Mesendoderm (in vitro differentiated cells): ENCODE data around the gene MARCHF4.
A peak's percentile ranks its signal among the peaks of the same experiment; 100 is the strongest.

Source experiments
- DNase-seq: peaks from one replicate; pipeline ENCODE4 v3.0.0; 2013
- H2AK5ac ChIP-seq: 2 replicates; pipeline ENCODE4 v1.6.1; 2013; ENCODE audit warnings: low read length, inconsistent platforms
- H2BK120ac ChIP-seq: 2 replicates; pipeline ENCODE4 v1.6.1; 2013; ENCODE audit warnings: low read depth, mild to moderate bottlenecking, low read length, moderate library complexity, mixed read lengths
- H2BK15ac ChIP-seq: replicated peaks from 2 replicates; pipeline ENCODE4 v1.6.1; 2013; ENCODE audit warnings: low read depth, mild to moderate bottlenecking, moderate library complexity
- H2BK5ac ChIP-seq: 2 replicates; pipeline ENCODE4 v1.6.1; 2013; ENCODE audit warnings: low read length, inconsistent platforms
- H3K18ac ChIP-seq: 2 replicates; pipeline ENCODE4 v1.6.1; 2013; ENCODE audit warnings: mild to moderate bottlenecking, low read length, mixed read lengths
- H3K23ac ChIP-seq: one replicate; pipeline ENCODE4 v1.6.1; 2013; ENCODE audit warnings: low read length
- H3K27ac ChIP-seq: 2 replicates; pipeline ENCODE4 v1.5.1; 2013; ENCODE audit warnings: low read depth, mild to moderate bottlenecking, inconsistent platforms, low read length, moderate library complexity
- H3K27me3 ChIP-seq: 2 replicates; pipeline ENCODE4 v1.6.1; 2013; ENCODE audit warnings: low read length, control low read depth, mild to moderate bottlenecking, inconsistent platforms; ENCODE audit not compliant: insufficient read depth, poor library complexity
- H3K36me3 ChIP-seq: 2 replicates; pipeline ENCODE4 v1.6.1; 2013; ENCODE audit warnings: low read length, inconsistent platforms; ENCODE audit not compliant: control insufficient read depth, insufficient read depth
- H3K4ac ChIP-seq: one replicate; pipeline ENCODE4 v1.6.1; 2013; ENCODE audit warnings: low read depth, mild to moderate bottlenecking, low read length, moderate library complexity
- H3K4me1 ChIP-seq: 2 replicates; pipeline ENCODE4 v1.6.1; 2013; ENCODE audit warnings: low read depth, low read length, inconsistent platforms; ENCODE audit not compliant: control insufficient read depth
- H3K4me2 ChIP-seq: 2 replicates; pipeline ENCODE4 v1.6.1; 2013; ENCODE audit warnings: low read length
- H3K4me3 ChIP-seq: 2 replicates; pipeline ENCODE4 v1.5.1; 2013; ENCODE audit warnings: mild to moderate bottlenecking, low read length
- H3K56ac ChIP-seq: one replicate; pipeline ENCODE4 v1.6.1; 2013; ENCODE audit warnings: low read length
- H3K79me1 ChIP-seq: 2 replicates; pipeline ENCODE4 v1.6.1; 2013; ENCODE audit warnings: low read length, inconsistent platforms
- H3K79me2 ChIP-seq: 2 replicates; pipeline ENCODE4 v1.6.1; 2013; ENCODE audit warnings: mild to moderate bottlenecking, low read length; ENCODE audit not compliant: control insufficient read depth, insufficient read depth
- H3K9ac ChIP-seq: 2 replicates; pipeline ENCODE4 v1.6.1; 2013; ENCODE audit warnings: low read length, inconsistent platforms
- H4K5ac ChIP-seq: one replicate; pipeline ENCODE4 v1.6.1; 2013; ENCODE audit warnings: low read length
- H4K8ac ChIP-seq: one replicate; pipeline ENCODE4 v1.6.1; 2013; ENCODE audit warnings: low read depth, mild to moderate bottlenecking, control low read depth, low read length, moderate library complexity
- WGBS: extraction: QIAGEN DNeasy Blood & Tissue Kit; methylation state at CpG from one replicate; pipeline ENCODE4 v1.1.7; 2013; ENCODE audit warnings: low lambda C conversion rate, missing lambda C conversion rate; ENCODE audit not compliant: insufficient coverage; ENCODE audit errors: extremely low coverage; 5-methylcytosine and 5-hydroxymethylcytosine counted together

MARCHF4 gene

GRCh38 chr2:216372761-216373291 is 543 bp upstream of the MARCHF4 start:
- Histone ChIP-seq H3K27ac (no peak overlapping the region), H3K23ac (no peak overlapping the region), H3K79me1 (no peaks in the 10 kb centered on the region), H2BK5ac (no peak overlapping the region), H3K4ac (no peak overlapping the region), H3K56ac (no peak overlapping the region), H2BK120ac (no peak overlapping the region), H4K8ac (no peak overlapping the region), H3K79me2 (no peaks in the 10 kb centered on the region), H3K27me3 (no peaks in the 10 kb centered on the region), H2BK15ac (no peak overlapping the region), H3K4me2 (peak overlapping the region; percentile 35), H3K18ac (no peak overlapping the region), H3K4me1 (peaks cover 3% of the 10 kb centered on the region), H2AK5ac (no peak overlapping the region), H4K5ac (no peak overlapping the region), H3K36me3 (no peaks in the 10 kb centered on the region), H3K4me3 (no peak overlapping the region), H3K9ac (no peak overlapping the region)
- WGBS: no CpG with 5 or more reads among the region's 6 CpGs
- DNase-seq: peak; percentile 71

- Histone ChIP-seq H2AK5ac (no peak overlapping the region), H4K8ac (no peak overlapping the region), H3K56ac (peak overlapping the region; percentile 65), H3K9ac (peak overlapping the region; percentile 27), H3K79me2 (no peaks in the 10 kb centered on the region), H2BK120ac (no peak overlapping the region), H3K23ac (no peak overlapping the region), H4K5ac (no peak overlapping the region), H3K79me1 (no peaks in the 10 kb centered on the region), H2BK5ac (no peak overlapping the region), H3K4me3 (peak overlapping the region; percentile 4), H3K18ac (peak overlapping the region; percentile 20), H3K27ac (no peak overlapping the region), H3K4ac (no peak overlapping the region), H3K27me3 (no peaks in the 10 kb centered on the region), H3K4me2 (peak overlapping the region; percentile 59), H2BK15ac (no peak overlapping the region), H3K36me3 (no peaks in the 10 kb centered on the region), H3K4me1 (peaks cover 3% of the 10 kb centered on the region)
- DNase-seq: peak; percentile 43
- no CpG with 5 or more reads among the region's 53 CpGs for WGBS
These were observed 1.1 kb downstream of the MARCHF4 start for GRCh38 chr2:216370961-216371712.

- H3K4me1 ChIP-seq: peaks cover 3% of the 10 kb centered on the region
- no peak overlapping the region for H3K56ac ChIP-seq
- no peak overlapping the region for H3K9ac ChIP-seq
- no peak overlapping the region for H3K4me3 ChIP-seq
- no peak overlapping the region for H3K4me2 ChIP-seq
- H4K5ac ChIP-seq: no peak overlapping the region
- H2AK5ac ChIP-seq: no peak overlapping the region
- DNase-seq: no peak
- no peaks in the 10 kb centered on the region for H3K79me1 ChIP-seq
- no peak overlapping the region for H3K4ac ChIP-seq
- no peaks in the 10 kb centered on the region for H3K79me2 ChIP-seq
- H2BK5ac ChIP-seq: no peak overlapping the region
- no peaks in the 10 kb centered on the region for H3K27me3 ChIP-seq
- no peak overlapping the region for H4K8ac ChIP-seq
- no peak overlapping the region for H3K18ac ChIP-seq
- WGBS: no CpG with 5 or more reads among the region's 18 CpGs
- H3K36me3 ChIP-seq: no peaks in the 10 kb centered on the region
- no peak overlapping the region for H2BK15ac ChIP-seq
- no peak overlapping the region for H3K23ac ChIP-seq
- H3K27ac ChIP-seq: no peak overlapping the region
- H2BK120ac ChIP-seq: no peak overlapping the region
These were observed 2.5 kb downstream of the MARCHF4 start for GRCh38 chr2:216369821-216370220.

- no peak overlapping the region for H3K4me3 ChIP-seq
- no peak overlapping the region for H3K4ac ChIP-seq
- no peak overlapping the region for H3K4me2 ChIP-seq
- DNase-seq: no peak
- H3K56ac ChIP-seq: no peak overlapping the region
- H3K79me1 ChIP-seq: no peaks in the 10 kb centered on the region
- no peak overlapping the region for H2BK5ac ChIP-seq
- H3K18ac ChIP-seq: no peak overlapping the region
- no peak overlapping the region for H2AK5ac ChIP-seq
- H3K27ac ChIP-seq: no peak overlapping the region
- H2BK15ac ChIP-seq: no peak overlapping the region
- no peak overlapping the region for H3K23ac ChIP-seq
- no CpG with 5 or more reads among the region's 5 CpGs for WGBS
- no peak overlapping the region for H4K5ac ChIP-seq
- no peaks in the 10 kb centered on the region for H3K27me3 ChIP-seq
- no peak overlapping the region for H3K9ac ChIP-seq
- no peaks in the 10 kb centered on the region for H3K36me3 ChIP-seq
- no peaks in the 10 kb centered on the region for H3K4me1 ChIP-seq
- H2BK120ac ChIP-seq: no peak overlapping the region
- no peak overlapping the region for H4K8ac ChIP-seq
- no peaks in the 10 kb centered on the region for H3K79me2 ChIP-seq
These were observed 5.4 kb downstream of the MARCHF4 start for GRCh38 chr2:216366777-216367471.

- Histone ChIP-seq H3K4me2 (no peak overlapping the region), H3K79me2 (no peaks in the 10 kb centered on the region), H3K4me3 (no peak overlapping the region), H2AK5ac (no peak overlapping the region), H3K27ac (no peak overlapping the region), H4K8ac (no peak overlapping the region), H2BK5ac (no peak overlapping the region), H2BK120ac (no peak overlapping the region), H3K4me1 (no peaks in the 10 kb centered on the region), H4K5ac (no peak overlapping the region), H3K79me1 (no peaks in the 10 kb centered on the region), H3K27me3 (no peaks in the 10 kb centered on the region), H3K18ac (no peak overlapping the region), H3K56ac (no peak overlapping the region), H2BK15ac (no peak overlapping the region), H3K9ac (no peak overlapping the region), H3K36me3 (no peaks in the 10 kb centered on the region), H3K23ac (no peak overlapping the region), H3K4ac (no peak overlapping the region)
- no peak for DNase-seq
- no CpG with 5 or more reads among the region's 2 CpGs for WGBS
These were observed 6.8 kb downstream of the MARCHF4 start for GRCh38 chr2:216365518-216365917.
